Motor neuron (in vitro differentiated cells): ENCODE measurements around the gene SPRED1. TPM values are rescaled to one million over a fixed set of nuclear protein-coding genes. Genes with fewer than 3 reads are reported as not detected.
"Not testable (repeated sequence)": the region's sequence is repeated elsewhere in the genome, so short reads cannot be mapped to it uniquely, and the experiment has no call there.

Source experiments
- ATAC-seq, 8 experiments: fragments of 200-7000 bp; cut with Tn5 transposase; replicated peaks in 6 of 8; 2 replicates each; pipeline ENCODE4 v1.8.0; 2021; ENCODE audit warnings: mild to moderate bottlenecking in 8 of 8, moderate library complexity in 8 of 8
- H3K27ac ChIP-seq, 2 donors: fragments of 250-450 bp; sonication (Bioruptor Pico); 2 replicates each; pipeline ENCODE4 v1.9.0; 2021; ENCODE audit warnings: antibody characterized with exemption in 2 of 2, mild to moderate bottlenecking in 2 of 2, moderate library complexity in 1 of 2
- H3K4me1 ChIP-seq, 2 donors: fragments of 250-450 bp; sonication (Bioruptor Pico); replicated peaks in 1 of 2; 2 replicates each; pipeline ENCODE4 v1.6.1; 2021; ENCODE audit warnings: antibody characterized with exemption in 2 of 2, mild to moderate bottlenecking in 2 of 2, moderate library complexity in 1 of 2
- H3K4me3 ChIP-seq, 5 donors: fragments of 250-450 bp; sonication (Bioruptor Pico); 2 replicates each; pipeline ENCODE4 v1.9.0; 2021; ENCODE audit warnings: antibody characterized with exemption in 5 of 5, mild to moderate bottlenecking in 5 of 5, moderate library complexity in 4 of 5
- WGBS, 10 experiments: fragments of 450-650 bp; shearing (Covaris generic); methylation state at CpG; one replicate each; pipeline ENCODE4 v1.0.0; 2022; 5-methylcytosine and 5-hydroxymethylcytosine counted together
- in situ Hi-C, 9 experiments: fragments of 400-800 bp; cut with MboI; loops; one replicate each; pipeline ENCODE4 v1.15.0; 2021; ENCODE audit warnings: low sequenced_read_pairs in 9 of 9, low pct_unique_long_range_greater_than_20kb in 2 of 9; ENCODE audit not compliant: unreplicated experiment in 9 of 9
- total RNA-seq, 8 experiments: library from RNA; unstranded; fragments of 300-600 nt; gene quantifications; 2 replicates each; pipeline versions ENCODE4 v1.2.3 to v1.2.4, GENCODE V29; 2022

The SPRED1 gene
- total RNA-seq, 8 experiments from 2014 or later = 10.1 to 46.0 (median 17.6) TPM

DNA sequence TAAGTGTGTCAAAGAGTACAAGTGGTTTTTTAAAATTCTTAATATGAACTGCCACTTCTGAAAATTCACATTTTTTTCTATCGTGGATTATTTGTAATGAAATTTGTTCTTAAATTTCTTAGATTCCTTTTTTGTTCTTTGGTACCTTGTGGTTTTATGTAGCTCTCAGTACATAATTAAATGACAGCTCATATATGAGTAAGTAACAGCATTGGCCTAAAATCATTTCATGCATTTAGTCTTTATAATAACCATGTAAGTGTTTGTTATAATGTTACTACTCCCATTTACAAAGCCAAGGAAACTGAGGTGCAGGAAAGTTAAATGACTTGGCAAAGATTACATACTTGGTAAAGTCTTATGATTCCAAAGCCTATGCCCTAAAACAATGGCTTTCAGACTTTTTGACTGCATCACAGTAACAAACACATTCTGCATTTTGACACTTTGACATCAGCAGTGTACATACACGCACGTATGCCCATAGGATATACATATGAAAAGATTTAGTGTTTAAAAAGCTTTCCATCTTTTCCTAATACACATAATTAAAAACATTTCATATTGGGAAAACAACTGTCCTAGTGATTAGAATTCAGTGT, 14.9 kb downstream of the SPRED1 start:
- ATAC-seq = no peak
- 15 to 100% (median 86%) methylated on average over 1 to 3 of the region's 3 CpGs for WGBS, 10 experiments
- in situ Hi-C loops = loop anchor here in 1 of 9 experiments (25.0 kb wide), 1 partner anchor 205 kb away; no protein-coding TSS in a partner anchor
- Histone ChIP-seq H3K4me3 (no peak overlapping the region), H3K27ac (no peak overlapping the region), H3K4me1 (no peaks in the 10 kb centered on the region)

GRCh38 chr15:38271144-38271543, 18.5 kb downstream of the SPRED1 start:
- no peak for ATAC-seq
- no peak overlapping the region for H3K4me3 ChIP-seq
- no peak overlapping the region for H3K27ac ChIP-seq
- H3K4me1 ChIP-seq = no peaks in the 10 kb centered on the region
- in situ Hi-C loops = loop anchor here in 1 of 9 experiments (25.0 kb wide), 1 partner anchor 209 kb away; no protein-coding TSS in a partner anchor

DNA sequence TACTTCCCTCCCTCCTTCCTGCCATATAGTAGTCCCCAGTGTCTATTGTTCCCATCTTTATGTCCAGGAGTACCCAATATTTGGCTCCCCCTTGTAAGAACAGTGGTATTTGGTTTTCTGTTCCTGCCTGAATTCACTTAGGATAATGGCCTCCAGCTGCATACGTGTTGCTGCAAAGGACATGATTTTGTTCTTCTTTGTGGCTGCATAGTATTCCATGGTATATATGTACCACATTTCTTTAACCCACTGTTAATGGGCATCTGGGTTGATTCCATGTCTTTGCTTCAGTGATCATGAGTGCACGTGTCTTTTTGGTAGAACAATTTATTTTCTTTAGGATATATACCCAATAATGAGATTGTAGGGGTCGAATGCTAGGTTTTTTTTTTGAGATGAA, 19.3 kb downstream of the SPRED1 start:
- WGBS, 10 experiments = 87 to 100% (median 100%) methylated on average over 1 to 3 of the region's 3 CpGs
- in situ Hi-C loops = loop anchor here in 1 of 9 experiments (25.0 kb wide), 1 partner anchor 210 kb away; no protein-coding TSS in a partner anchor
- Histone ChIP-seq H3K27ac (no peak overlapping the region), H3K4me1 (no peaks in the 10 kb centered on the region), H3K4me3 (no peak overlapping the region)
- ATAC-seq = no peak

GRCh38 chr15:38272431-38272830, 19.8 kb downstream of the SPRED1 start:
- H3K27ac ChIP-seq, H3K4me3 ChIP-seq, H3K4me1 ChIP-seq, ATAC-seq: not testable (repeated sequence)
- in situ Hi-C loops = loop anchor here in 1 of 9 experiments (25.0 kb wide), 1 partner anchor 210 kb away; no protein-coding TSS in a partner anchor
- 60 to 100% (median 100%) methylated on average over 1 to 3 of the region's 3 CpGs; no CpG with 5 or more reads in 7 of the 10 experiments for WGBS, 10 experiments

- Histone ChIP-seq H3K4me1 (no peaks in the 10 kb centered on the region), H3K4me3 (no peak overlapping the region), H3K27ac (no peak overlapping the region)
- in situ Hi-C loops = loop anchor here in 1 of 9 experiments (25.0 kb wide), 1 partner anchor 212 kb away; no protein-coding TSS in a partner anchor
- ATAC-seq = no peak
- 20 to 100% (median 92%) methylated on average over 1 of the region's 1 CpG; no CpG with 5 or more reads in 3 of the 10 experiments for WGBS, 10 experiments
Observed at GRCh38 chr15:38274135-38274534, 21.5 kb downstream of the SPRED1 start.

- Histone ChIP-seq H3K4me3 (no peak overlapping the region), H3K4me1 (no peaks in the 10 kb centered on the region), H3K27ac (no peak overlapping the region)
- WGBS, 10 experiments = 0 to 80% (median 50%) methylated on average over 1 to 2 of the region's 2 CpGs; no CpG with 5 or more reads in 1 of the 10 experiments
- ATAC-seq = peak in 1 of 8 experiments; percentile 82
- in situ Hi-C loops = no loop called here
Observed at GRCh38 chr15:38275959-38276358, 23.3 kb downstream of the SPRED1 start.

DNA sequence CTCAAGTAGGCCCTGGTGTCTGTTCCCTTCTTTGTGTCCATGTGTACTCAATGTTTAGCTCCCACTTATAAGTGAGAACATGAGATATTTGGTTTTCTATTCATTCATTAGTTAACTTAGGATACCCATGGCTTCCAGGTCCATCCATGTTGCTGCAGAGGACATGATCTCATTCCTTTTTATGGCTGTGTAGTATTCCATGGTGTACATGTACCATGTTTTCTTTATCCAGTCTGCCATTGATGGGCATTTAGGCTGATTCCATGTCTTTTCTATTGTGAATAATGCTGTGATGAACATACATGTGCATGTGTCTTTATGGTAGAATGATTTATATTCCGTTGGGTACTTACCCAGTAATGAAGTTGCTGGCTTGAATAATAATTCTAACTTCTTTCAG, 24.6 kb downstream of the SPRED1 start:
- in situ Hi-C loops, H3K4me3 ChIP-seq, ATAC-seq, H3K27ac ChIP-seq, H3K4me1 ChIP-seq: not testable (repeated sequence)
- WGBS, 10 experiments = 0% methylated on average over 1 of the region's 1 CpG; no CpG with 5 or more reads in 9 of the 10 experiments

GRCh38 chr15:38281031-38281430, 28.4 kb downstream of the SPRED1 start:
- no peaks in the 10 kb centered on the region for H3K4me1 ChIP-seq
- ATAC-seq = no peak
- no peak overlapping the region for H3K4me3 ChIP-seq
- no peak overlapping the region for H3K27ac ChIP-seq
- in situ Hi-C loops = no loop called here
- WGBS, 10 experiments = 86 to 100% (median 100%) methylated on average over 1 of the region's 1 CpG; no CpG with 5 or more reads in 3 of the 10 experiments

GRCh38 chr15:38283010-38283409, 30.4 kb downstream of the SPRED1 start:
- no peaks in the 10 kb centered on the region for H3K4me1 ChIP-seq
- ATAC-seq = no peak
- no peak overlapping the region for H3K4me3 ChIP-seq
- 61 to 94% (median 75%) methylated on average over 1 to 8 of the region's 8 CpGs for WGBS, 10 experiments
- in situ Hi-C loops = no loop called here
- H3K27ac ChIP-seq = no peak overlapping the region

- in situ Hi-C loops = no loop called here
- Histone ChIP-seq H3K27ac (no peak overlapping the region), H3K4me3 (no peak overlapping the region), H3K4me1 (no peaks in the 10 kb centered on the region)
- WGBS, 10 experiments = 84 to 100% (median 98%) methylated on average over 2 to 4 of the region's 4 CpGs; no CpG with 5 or more reads in 1 of the 10 experiments
- ATAC-seq = no peak
Observed at GRCh38 chr15:38285456-38285855, 32.8 kb downstream of the SPRED1 start.

DNA sequence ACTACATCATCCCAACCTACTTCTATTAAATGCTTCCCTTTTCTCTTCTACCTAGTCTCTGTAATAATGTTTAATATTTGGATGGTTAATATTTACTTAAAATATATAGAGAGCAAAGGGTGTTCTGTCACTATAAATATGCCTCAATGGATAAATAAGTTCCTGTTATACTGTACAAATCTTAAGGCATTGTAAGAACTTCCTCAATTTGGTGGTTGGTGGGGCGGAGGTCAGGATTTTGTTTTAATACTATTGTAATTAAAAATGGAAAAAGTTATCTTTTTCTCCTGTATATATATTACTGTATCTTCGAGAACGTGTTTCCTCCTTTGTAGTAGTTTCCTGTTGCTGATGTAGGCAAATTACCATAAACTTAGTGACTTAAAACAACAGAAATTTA, 41.5 kb downstream of the SPRED1 start:
- ATAC-seq = no peak
- WGBS, 10 experiments = 65 to 100% (median 90%) methylated on average over 2 to 3 of the region's 3 CpGs; no CpG with 5 or more reads in 1 of the 10 experiments
- Histone ChIP-seq H3K4me3 (no peak overlapping the region), H3K27ac (no peak overlapping the region), H3K4me1 (no peaks in the 10 kb centered on the region)
- in situ Hi-C loops = no loop called here

- H3K27ac ChIP-seq = no peak overlapping the region
- WGBS, 10 experiments = 40 to 73% (median 52%) methylated on average over 2 to 4 of the region's 4 CpGs
- peak in 2 of 8 experiments; percentile 20 to 47 for ATAC-seq
- in situ Hi-C loops = no loop called here
- no peaks in the 10 kb centered on the region for H3K4me1 ChIP-seq
- no peak overlapping the region for H3K4me3 ChIP-seq
Observed at GRCh38 chr15:38297623-38298388, 45.2 kb downstream of the SPRED1 start.

DNA sequence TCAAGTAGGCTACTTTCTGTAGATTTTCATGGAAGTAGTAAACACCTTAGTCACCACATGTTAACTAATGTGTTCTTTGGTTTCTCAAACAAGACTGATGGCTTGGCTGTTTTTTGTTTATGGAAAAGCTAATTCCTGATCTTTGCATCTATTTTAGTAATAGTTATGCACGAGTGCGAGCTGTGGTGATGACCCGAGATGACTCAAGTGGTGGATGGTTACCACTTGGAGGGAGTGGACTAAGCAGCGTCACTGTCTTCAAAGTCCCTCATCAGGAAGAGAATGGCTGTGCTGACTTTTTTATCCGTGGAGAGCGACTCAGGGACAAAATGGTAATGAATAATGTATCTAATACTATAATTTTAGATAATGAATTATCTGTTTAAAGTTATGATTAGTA, 46.6 kb downstream of the SPRED1 start:
- Histone ChIP-seq H3K4me3 (no peak overlapping the region), H3K27ac (no peak overlapping the region), H3K4me1 (no peaks in the 10 kb centered on the region)
- 11 to 100% (median 84%) methylated on average over 1 to 5 of the region's 6 CpGs for WGBS, 10 experiments
- peak in 2 of 8 experiments; percentile 69 to 91 for ATAC-seq
- in situ Hi-C loops = no loop called here
